Bone marrow (tissue), 2 donors: ENCODE data around the gene GTSE1.

Experiments used
- DNase-seq, 2 donors: peaks; one replicate each; lab custom pipeline; 2025; lab: John Stamatoyannopoulos, UW

Gene GTSE1

GRCh38 chr22:46273432-46274148 is 23.1 kb upstream of the GTSE1 start:
- DNase-seq, result no peak

- DNase-seq, result no peak
These were observed 22.3 kb upstream of the GTSE1 start for GRCh38 chr22:46274381-46274780.

- no peak for DNase-seq
These were observed 21.1 kb upstream of the GTSE1 start for GRCh38 chr22:46275455-46276122.

GRCh38 chr22:46276563-46276962 is 20.1 kb upstream of the GTSE1 start:
- DNase-seq, result no peak

GRCh38 chr22:46278656-46279645 is 17.7 kb upstream of the GTSE1 start:
- DNase-seq, result no peak

- DNase-seq, result no peak
These were observed 16.4 kb upstream of the GTSE1 start for GRCh38 chr22:46280063-46280817.

- DNase-seq, result no peak
These were observed 15.6 kb upstream of the GTSE1 start for GRCh38 chr22:46280999-46281623.

- no peak for DNase-seq
These were observed 14.6 kb upstream of the GTSE1 start for GRCh38 chr22:46281866-46282678.

- DNase-seq, result no peak
These were observed 10.7 kb upstream of the GTSE1 start for GRCh38 chr22:46286006-46286405.

- DNase-seq, result no peak
These were observed 9.5 kb upstream of the GTSE1 start for GRCh38 chr22:46286941-46287872.

GRCh38 chr22:46287873-46288751 is 8.6 kb upstream of the GTSE1 start:
- DNase-seq, result peak in 1 of 2 donors; percentile 13

GRCh38 chr22:46288846-46289243 is 7.8 kb upstream of the GTSE1 start:
- DNase-seq, result no peak

- DNase-seq, result no peak
These were observed 7.3 kb upstream of the GTSE1 start for GRCh38 chr22:46289244-46289891.

GRCh38 chr22:46290121-46290842 is 6.4 kb upstream of the GTSE1 start:
- no peak for DNase-seq

GRCh38 chr22:46290843-46291785 is 5.6 kb upstream of the GTSE1 start:
- no peak for DNase-seq

- no peak for DNase-seq
These were observed 4.5 kb upstream of the GTSE1 start for GRCh38 chr22:46292173-46292572.
